Midbrain (tissue), 1 donor: ENCODE measurements around the gene CRCP.
A peak's percentile ranks its signal among the peaks of the same experiment; 100 is the strongest.
"Not testable (repeated sequence)": the region's sequence is repeated elsewhere in the genome, so short reads cannot be mapped to it uniquely, and the experiment has no call there.

Source experiments
- DNase-seq: peaks from one replicate; lab custom pipeline; 2025; lab: John Stamatoyannopoulos, UW

CRCP gene

DNA sequence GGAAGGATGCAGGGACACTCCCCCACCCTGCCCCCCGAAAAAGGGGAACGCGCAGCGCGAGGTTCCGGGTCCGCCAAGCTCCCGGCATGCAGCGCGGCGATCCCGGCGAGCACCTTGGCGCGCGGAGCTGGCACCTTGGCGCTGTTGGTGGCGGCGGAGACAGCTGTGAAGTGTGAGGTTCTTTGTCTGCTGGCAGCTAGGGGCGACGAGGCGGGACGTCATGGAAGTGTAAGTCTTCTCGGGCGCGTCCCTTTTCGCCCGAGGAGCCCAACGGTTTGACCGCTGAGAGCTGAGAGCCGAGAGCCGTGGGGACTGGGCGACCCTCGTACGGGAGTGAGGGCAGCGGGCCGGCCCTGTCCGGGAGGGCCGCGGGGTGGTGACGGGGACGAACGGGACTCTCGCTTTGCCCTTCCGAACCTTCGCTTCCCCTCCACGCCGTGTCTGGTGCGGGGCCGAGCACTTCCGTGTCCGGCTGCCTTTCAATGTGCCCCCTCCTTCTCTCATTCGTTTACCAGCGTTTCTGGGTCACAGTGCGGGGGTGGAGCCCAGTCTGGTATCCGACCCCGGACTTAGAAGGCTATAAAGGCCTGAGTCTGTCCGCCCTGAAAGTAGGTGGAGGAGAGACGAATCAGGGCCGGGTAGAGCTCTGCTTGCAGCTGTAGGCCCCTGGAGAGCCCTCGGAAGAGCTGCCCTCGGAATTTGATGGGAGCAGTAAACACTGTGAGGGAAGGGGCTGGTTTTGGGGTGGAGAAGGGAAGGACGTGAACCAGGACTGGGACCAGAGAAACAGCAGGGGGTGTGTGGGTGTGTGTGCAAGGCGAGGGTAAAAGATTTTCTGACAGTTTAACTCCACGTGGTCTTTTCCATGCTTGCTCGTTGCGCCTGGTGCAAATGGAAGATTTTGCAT lies at the start of gene CRCP:
Gene CRCP, plus strand, starts transcription at position 105 of the 907 bp plus-strand sequence. Its CDS starts 116 bp downstream, at position 221.
- DNase-seq, result peak; percentile 77

DNA sequence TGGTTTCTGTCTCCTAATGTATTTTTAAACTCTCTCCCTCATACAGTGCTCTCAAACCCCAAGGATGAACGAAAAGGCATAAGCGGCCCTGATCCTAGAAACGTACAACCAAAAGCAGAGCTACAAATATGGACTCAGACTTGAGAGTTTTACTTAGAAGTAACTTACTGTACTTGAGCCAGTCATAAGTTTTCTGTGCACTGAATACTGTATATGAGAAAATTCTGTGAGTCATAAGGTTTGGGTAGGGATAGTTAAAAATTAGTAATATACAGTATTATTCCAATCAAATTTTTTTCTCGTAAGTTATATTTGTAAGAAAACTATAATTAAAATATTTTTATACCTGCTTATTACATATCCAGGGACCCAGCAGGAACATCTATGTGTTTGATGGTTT lies 44.9 kb upstream of the CRCP start:
- DNase-seq, result no peak

DNA sequence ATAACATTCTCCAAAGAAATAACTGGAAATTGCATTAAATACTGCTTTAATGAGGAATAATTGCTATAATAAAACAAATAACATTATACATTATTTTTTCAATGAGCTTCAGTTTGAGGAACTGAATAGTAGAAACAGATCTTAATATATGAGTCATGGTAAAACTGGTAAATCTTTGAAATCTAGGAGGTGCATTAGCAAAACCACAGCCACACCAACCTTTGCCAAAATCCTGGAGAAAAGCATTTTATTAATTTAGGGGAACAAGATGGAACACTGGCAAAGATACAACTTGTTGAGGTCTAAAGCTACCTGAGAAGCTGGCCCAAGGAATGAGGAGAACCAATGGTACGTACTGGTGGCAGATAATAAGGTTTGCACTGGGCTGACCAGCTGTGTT lies 44.4 kb upstream of the CRCP start:
- DNase-seq, result no peak

DNA sequence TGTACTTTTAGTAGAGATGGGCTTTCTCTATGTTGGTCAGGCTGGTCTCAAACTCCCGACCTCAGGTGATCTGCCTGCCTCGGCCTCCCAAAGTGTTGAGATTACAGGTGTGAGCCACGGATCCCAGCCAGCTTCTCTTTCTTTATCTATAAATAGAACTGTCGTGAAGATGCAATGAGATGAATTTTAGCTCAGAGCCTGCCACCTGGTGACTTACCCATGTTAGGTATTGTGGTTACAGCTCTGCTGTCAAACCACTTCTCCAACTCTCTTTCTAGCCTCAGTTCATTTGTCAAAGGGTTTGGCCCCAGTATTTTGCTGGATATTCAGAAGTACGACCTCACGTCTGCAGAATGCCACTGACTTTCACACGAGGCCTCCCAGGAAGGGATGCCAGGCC lies 42.4 kb upstream of the CRCP start:
- DNase-seq, result not testable (repeated sequence)

DNA sequence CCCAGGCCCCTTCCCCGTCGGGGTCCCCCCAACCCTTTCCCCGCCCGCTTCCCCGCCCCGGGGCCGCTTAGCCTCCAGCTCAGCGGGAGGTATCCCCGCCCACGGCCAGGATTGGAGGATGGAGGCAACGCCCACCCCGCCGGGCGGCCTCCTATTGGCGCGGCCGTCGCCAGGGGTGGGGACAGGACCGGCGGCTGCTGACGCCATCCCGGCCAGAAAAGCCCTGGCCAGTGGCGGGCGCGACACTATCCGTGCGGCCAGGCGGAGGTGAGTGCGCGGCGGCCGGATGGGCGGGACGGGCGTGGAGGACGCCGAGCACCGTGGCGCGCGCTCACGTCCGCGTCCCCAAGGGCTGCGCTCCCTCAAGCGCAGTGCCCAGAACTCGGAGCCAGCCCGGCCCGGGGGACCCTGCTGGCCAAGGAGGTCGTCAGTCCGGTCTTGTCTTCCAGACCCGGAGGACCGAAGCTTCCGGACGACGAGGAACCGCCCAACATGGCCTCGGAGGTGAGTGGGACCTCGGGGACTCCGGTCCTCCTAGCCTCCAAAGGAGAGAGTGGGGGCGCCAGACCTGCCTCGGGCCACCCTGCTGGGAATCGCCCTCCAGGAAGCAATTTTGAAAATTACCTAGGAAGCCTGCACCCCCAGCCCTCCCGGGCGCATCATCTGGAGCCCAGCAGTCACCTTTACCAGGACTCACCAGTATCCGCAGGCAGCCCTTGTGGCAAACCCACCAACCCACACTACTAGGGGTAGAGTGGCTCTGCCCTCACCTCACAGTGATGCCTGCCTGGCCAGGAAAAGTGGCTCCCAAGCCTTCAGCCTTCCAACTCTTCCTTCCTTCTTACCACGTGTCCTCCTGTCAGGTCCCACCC lies 38.8 kb upstream of the CRCP start, which contains the start of gene ASL:
Gene ASL, plus strand, starts transcription at position 230 of the 872 bp plus-strand sequence. Its CDS starts 263 bp downstream, at position 493.
- peak; percentile 97 for DNase-seq

DNA sequence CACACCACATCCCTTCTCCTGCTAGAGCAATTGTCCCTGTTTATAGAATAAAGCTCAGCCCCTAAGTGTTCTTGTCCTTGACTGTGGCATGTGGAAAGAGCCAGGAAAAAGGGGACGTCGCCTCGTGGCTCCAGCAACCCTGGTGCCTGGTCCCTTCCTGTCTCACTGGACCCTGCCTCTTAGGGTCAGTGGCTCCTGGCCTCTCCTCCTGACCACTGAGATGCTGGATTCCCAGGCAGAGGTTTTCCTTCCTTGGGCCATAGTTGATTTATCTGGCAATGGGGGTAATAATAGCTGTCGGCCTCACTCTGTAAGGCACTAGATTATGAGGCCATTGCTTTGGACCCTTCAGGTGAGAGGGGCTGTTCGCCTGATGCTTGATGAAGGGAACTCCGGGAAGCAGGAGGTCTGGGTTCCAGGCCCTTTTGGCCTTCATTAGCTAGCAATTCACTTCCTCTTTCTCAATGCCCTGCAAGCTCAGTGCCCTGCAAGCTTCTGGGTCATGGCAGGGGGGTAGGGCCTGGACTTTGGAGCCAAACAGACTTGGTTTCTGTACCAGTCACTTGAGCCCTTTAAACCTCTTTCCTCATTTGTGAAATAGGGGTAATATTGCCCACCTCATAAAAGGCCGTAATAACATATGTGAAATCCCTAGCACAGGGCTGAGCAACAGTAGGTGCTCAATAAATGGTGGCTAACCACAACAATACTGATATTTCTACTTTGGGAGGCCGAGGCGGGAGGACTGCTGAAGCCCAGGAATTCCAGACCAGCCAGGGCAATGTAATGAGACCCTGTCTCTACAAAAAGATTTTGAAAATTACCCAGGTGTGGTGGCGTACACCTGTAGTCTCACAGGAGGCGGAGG lies 38.0 kb upstream of the CRCP start:
- DNase-seq, result no peak

DNA sequence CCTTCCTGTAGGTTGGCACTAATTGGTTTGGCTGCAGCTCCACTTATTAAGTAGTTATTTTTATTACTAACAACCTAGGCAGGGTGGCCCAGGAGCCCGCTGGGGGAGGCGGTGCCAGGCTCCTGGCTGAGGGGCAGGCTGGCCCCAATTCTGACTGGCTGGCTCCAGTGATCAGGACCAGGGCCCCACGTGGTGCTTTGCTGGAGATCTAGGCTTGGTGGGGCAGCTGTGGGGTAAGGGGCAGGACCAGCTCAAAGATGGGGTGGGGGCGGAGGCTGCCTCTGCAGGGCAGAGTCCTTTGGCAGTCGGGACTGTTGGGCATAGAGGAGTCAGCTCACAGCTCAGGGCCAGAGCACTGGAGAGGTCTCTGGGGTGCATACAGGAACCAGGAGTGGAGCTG lies 36.6 kb upstream of the CRCP start:
- DNase-seq, result no peak

DNA sequence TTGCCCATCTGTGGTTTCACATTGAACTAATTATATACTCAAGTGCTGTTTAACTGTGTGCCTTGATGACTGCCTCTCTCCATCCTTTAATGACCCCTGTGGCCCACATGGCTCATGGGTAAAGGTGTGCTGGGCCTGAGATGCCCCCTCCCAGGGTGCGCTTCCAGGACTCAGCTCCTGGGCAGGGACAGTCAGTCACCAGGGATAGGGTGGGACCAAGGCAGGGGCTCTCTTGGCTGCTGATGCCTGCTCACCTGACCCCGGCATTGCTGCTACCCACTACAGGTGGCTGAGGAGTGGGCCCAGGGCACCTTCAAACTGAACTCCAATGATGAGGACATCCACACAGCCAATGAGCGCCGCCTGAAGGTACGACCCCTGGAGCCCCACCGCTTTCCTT lies 32.6 kb upstream of the CRCP start:
- DNase-seq, result no peak

DNA sequence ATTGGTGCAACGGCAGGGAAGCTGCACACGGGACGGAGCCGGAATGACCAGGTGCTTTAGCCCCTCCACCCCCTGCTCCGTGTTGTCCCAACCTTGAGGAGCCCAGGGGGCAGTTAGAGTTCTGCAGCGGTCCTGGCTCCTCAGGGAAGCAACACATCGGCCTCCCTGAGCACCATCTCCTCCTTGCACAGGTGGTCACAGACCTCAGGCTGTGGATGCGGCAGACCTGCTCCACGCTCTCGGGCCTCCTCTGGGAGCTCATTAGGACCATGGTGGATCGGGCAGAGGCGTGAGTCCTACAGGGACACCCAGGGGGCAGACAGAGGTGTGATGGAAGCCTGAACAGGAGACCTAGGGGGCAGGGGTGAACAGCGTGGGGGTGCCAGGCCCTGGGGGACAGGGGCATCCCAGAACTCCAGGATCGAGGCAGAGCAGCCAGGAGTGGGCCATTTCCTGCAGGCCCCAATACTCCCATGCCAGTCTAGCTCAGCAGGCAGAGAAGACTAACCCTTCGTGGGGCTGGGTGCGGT lies 31.7 kb upstream of the CRCP start:
- no peak for DNase-seq

DNA sequence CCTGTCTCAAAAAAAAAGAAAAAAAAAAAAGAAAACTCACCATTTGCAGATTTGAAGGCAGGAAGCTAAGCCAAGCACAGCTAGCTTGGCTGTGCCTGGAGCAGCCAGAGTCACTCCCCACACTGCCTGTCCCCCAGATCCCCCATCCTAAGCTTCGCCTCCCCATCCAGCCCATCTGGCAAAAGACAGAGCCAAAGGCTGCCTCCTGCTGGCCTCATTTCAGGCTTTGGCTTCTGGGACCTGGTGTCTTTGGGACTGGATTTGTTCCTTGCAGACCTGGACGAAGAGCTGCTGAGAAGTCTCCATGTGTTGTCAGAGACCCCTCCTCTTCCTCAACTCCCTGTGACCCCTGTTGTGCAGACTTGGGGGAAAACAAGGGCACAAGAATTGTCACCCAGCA lies 31.0 kb upstream of the CRCP start:
- no peak for DNase-seq

DNA sequence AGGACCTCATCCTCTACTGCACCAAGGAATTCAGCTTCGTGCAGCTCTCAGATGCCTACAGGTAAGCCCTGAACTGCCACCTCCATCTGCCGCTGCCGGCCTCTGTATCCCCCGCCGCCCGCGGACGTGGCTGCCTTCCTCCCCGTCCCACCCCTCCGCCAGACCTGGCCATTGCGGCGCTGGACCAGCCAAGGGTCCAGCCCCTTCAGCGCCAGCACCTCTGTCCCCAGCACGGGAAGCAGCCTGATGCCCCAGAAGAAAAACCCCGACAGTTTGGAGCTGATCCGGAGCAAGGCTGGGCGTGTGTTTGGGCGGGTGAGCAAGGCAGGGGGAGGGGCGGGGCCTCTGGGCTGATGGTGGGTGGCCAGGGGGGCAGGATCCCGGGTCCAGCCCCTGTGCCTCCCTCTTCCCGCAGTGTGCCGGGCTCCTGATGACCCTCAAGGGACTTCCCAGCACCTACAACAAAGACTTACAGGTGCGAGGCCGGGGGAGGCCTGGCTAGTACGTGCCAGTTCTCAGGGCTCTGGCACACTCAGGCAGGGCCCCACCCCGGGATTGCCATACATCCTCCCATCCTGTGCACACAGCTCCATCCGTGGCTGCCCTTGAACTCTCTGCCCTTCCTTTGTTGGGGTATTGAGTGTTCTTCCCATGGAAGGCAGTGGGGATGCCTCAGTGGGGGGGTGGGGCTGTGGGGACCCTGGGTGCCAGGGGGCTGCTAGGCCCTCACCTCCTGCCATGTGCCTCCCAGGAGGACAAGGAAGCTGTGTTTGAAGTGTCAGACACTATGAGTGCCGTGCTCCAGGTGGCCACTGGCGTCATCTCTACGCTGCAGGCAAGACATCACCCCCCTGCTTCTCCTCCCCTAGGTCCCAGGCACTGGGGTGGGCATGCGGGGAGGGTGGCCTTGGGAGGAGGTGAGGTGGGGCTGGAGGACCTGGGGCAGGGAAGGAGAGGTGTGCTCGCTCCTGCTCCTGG lies 25.5 kb upstream of the CRCP start:
- DNase-seq, result no peak

DNA sequence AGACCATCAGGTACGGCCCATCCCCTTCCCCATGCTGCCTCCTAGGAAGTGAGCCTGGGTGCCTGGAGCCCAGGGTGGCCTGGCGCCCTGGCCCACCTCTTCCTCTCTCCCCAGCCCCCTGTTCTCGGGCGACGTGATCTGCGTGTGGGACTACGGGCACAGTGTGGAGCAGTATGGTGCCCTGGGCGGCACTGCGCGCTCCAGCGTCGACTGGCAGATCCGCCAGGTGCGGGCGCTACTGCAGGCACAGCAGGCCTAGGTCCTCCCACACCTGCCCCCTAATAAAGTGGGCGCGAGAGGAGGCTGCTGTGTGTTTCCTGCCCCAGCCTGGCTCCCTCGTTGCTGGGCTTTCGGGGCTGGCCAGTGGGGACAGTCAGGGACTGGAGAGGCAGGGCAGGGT lies 22.0 kb upstream of the CRCP start:
- no peak for DNase-seq

DNA sequence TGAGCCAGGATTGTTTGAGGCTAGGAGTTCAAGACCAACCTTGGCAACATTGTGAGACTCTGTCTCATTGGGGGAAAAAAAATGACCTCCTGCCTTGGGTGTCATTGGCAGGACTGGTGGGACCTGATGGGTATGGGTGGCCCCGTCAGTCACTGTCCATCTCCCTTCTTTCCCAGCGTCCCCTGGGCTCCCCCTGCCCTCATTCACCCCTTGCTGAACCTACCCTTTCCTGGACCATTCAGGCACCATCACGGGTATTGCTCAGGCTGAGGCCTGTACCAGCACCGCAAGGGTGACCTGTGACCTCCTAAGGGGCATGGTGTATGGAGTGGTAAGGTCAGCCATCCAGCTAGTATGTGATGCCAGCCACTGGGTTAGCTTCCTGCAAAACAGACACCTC lies 19.6 kb upstream of the CRCP start:
- DNase-seq, result no peak

DNA sequence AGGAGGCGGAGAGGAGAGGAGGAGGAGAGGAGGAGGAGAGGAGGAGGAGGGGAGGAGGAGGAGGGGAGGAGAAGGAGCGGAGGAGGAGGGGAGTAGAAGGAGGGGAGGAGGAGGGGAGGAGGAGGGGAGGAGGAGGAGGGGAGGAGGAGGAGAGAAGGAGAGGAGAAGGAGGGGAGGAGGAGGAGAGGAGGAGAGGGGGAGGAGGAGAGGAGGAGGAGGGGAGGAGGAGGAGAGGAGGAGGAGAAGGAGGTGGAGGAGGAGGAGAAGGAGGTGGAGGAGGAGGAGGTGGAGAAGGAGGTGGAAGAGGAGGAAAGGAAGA lies 15.5 kb upstream of the CRCP start:
- no peak for DNase-seq

DNA sequence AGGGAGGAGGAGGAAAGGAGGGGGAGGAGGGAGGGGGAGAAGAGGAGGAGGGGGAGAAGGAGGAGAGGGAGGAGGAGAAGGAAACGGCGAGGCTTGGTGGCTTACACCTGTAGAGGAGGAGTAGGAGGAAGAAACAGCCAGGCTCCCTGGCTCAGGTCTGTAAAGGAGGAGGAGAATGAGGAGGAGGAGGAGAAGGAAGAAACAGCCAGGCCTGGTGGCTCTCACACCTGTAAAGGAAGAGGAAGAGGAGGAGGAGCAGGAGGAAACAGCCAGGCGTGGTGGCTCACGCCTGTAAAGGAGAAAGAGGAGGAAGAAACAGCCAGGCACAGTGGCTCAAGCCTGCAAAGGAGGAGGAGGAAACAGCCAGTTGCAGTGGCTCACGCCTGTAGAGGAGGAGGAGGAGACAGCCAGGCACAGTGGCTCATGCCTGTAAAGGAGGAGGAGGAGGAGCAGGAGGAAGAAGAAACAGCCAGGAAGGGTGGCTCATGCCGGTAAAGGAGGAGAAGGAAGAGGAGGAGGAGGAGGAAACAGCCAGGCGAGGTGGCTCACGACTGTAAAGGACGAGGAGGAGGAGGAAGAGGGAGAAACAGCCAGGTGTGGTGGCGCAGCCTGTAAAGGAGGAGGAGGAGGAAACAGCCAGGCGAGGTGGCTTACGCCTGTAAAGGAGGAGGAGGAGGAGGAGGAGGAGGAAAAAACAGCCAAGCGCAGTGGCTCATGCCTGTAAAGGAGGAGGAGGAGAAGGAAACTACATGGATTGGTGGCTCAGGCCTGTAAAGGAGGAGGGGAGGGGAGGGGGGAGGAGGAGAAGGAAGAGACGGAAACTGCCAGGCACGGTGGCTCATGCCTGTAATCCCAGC lies 14.9 kb upstream of the CRCP start:
- DNase-seq, result peak; percentile 30

DNA sequence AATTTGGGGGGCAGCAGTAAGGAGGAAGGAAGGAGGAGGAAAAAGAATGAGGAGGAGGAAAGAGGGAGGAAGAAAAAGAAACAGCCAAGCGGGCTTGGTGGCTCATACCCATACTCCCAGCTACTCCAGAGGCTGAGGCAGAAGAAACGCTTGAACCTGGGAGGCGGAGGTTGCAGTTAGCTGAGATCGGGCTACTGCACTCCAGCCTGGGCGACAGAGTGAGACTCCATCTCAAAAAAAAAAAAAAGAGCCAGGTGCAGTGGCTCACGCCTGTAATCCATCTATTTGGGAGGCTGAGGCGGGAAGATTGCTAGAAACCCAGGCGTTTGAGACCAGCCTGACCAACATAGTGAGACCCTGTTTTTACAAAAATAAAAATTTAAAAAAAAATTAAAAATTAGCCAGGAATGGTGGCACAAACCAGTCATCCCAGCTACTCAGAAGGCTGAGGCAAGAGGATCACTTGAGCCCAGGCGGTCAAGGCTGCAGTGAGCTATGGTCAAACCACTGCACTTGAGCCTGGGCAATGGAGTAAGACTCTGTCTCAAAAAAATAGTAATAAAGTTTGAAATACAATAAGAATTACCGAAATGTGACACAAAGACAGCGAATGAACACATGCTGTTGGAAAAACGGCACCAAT lies 14.1 kb upstream of the CRCP start:
- DNase-seq, result no peak

DNA sequence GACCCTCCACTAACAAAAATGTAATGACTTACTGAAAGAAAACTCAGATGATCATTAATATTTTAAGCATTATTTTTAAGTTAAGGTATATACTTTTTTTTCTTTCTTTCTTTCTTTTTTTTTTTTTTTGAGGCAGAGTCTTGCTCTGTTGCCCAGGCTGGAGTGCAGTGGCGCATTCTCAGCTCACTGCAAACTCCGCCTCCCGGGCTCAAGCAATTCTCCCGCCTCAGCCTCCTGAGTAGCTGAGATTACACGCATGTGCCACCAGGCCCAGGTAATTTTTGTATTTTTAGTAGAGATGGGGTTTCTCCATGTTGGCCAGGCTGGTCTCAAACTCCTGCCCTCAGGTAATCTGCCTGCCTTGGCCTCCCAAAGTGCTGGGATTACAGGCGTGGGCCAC lies 12.5 kb upstream of the CRCP start:
- not testable (repeated sequence) for DNase-seq

DNA sequence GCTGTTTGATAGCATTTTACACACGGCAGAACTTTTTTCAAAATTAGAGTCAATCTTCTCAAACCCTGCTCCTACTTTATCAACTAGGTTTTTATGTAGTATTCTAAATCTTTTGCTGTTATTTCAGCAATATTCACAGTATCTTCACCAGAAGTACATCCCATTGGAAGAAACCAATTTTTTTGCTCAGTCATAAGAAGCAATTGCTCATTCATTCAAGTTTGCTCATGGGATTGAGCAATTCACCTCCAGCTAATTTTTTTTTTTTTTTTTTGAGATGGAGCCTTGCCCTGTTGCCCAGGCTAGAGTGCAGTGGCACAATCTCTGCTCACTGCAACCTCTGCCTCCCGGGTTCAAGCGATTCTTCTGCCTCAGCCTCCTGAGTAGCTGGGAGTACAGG lies 10.7 kb upstream of the CRCP start:
- not testable (repeated sequence) for DNase-seq

DNA sequence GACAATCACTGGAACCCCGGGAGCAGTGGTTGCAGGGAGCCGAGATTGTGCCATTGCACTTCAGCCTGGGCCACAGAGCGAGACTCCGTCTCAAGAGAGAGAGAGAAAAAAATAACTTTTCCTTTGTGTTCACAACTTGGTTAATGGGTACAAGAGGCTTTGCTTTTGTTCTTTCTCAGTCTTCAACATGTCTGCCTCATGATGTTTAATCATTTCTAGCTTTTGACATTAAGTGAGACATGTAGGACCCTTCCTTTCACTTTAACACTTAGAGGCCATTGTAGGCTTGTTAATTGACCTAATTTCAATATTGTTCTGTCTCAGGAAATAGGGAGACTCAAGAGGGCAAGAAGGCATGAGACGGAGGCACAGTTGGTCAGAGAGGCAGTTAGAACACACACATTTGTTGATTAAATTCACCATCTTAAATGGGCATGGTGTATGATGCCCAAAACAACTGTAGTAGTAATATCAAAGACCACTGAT lies 9.3 kb upstream of the CRCP start:
- no peak for DNase-seq
